Suppressor macrophage treated with lipopolysaccharide for 4 hours (primary cell): ENCODE measurements around the gene ZNF772.
"Not testable (repeated sequence)": the region's sequence is repeated elsewhere in the genome, so short reads cannot be mapped to it uniquely, and the experiment has no call there.

ENCODE experiments used
- DNase-seq: peaks from one replicate; pipeline ENCODE4 v3.0.0-alpha.2; 2020

Gene ZNF772

DNA sequence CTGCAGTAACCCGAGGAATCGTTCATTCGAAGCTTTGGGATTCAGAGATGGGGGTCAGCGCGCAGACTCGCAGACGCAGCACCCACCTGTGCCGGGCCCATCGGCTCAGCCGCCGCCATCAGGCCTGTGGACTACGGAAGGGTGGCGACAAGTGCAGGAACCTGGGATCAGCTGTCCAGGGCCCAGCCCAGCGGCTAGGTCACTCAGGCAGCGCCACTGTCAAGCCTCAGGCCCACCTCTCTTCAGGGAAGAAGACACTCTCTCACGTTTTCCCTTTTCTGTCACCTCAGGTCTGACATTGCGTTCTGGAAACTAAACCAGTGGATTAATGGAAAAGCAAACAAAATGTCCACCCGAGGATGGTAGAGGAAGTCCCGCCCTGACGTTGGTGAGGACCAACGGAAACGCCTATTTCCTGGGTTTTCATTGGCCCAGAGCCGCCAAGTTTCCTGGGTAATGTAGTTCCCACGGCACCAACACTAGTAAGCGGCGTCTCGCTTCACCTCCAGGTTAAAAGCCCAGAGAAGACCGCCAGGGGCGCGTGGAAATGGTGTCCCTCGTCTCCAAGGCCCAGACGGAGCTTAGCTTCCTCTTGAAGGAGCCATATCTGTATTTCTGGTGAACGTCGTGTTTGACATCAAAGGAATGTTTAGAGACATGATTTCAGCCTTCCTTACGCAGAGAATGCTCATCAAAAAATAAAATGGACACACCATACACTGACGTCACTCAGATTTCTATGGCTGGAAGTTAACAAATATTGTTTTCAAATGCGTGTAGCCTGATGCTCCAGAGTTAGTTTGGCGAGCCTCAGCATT, at the start of gene ZNF772:
ZNF772 (minus strand) TSS at position 376 of the 818 bp plus-strand sequence; CDS start at position 119, 257 bp downstream.
- peak; percentile 92 for DNase-seq

DNA sequence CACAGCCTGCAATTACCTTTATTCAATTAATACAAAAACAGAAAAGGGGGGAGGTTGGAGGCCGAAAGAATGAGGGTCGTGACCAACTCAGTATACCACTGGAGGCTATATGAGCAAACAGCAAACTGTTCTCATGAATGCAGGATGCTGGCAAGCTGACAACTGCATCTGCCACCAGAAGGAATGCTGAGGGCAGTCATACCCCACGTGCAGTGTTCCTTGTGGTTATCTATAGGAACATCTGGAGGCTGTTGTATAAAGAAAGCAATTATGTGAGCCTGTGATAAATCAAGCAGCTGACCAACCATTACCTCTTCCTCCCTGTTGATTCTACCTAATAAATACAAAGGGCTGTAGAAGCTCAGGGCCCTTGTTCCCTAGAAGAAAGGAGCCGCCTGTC, 40.7 kb upstream of the ZNF772 start:
- not testable (repeated sequence) for DNase-seq

DNA sequence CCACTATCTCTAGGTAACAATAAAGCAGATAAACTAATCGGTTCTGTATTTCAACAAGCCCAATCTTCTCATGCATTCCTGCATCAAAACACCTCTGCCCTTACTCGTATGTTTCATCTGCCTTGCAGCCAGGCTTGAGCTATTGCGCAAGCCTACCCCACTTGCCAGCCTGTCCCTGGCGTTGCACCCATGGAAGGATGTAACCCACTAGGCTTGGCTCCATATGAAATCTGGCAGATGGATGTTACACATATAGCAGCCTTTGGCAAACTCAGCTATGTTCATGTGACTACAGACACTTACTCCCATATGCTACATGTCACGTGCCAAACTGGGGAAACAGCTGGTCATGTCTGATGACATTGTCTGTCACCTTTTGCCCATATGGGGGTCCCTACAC, 37.9 kb upstream of the ZNF772 start:
- no peak for DNase-seq

DNA sequence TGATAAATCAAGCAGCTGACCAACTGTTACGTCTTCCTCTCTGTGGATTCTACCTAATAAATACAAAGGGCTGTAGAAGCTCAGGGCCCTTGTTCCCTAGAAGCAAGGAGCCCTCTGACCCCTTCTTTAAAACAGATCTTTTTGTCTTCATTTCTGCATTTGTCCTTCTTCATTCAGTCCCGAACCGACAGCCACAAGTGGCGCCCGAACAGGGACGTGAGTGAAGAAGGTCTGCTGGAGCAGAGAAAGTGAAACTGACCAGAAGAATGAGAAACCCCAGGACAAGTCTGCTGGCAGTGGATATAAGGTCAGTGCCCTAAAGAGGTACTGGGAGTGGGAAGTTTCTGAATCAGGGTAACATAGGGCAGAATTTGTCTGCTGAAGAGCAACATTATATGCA, 35.5 kb upstream of the ZNF772 start:
- DNase-seq: no peak

DNA sequence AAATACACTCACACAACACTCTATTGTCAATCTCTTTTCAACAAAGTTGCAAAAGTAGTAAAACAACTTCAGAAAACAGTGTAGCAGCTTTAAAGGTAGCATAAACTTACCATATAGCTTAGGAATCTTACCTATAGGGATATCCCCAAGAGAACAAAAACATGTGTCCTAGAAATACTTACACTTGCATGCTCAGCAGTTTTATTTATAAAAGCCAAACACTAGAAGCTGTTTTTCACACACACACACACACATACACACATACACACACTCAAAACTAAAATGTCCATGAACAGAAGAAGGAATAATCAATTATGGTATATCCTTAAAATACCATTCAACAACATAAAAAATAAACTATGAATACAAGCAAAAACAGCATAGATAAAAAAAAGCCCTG, 34.1 kb upstream of the ZNF772 start:
- DNase-seq: no peak

DNA sequence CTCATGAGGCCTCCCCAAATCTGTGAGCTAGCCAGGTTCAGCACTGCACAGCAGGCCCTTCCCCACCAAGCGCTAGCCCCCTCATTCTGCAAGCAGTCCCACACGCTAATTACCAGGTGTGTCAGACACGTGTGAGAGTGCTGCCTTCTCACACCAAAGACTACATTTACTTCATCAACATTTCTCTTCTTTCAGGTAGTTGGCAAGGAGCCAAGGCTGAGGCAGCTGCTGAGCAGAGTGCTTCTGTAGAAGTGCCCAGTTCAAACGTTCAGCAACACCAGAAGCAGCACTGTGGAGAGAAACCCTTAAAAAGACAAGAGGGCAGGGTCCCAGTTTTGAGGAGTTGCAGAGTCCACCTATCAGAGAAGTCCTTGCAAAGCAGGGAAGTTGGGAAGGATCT, 28.8 kb upstream of the ZNF772 start:
- DNase-seq: no peak

DNA sequence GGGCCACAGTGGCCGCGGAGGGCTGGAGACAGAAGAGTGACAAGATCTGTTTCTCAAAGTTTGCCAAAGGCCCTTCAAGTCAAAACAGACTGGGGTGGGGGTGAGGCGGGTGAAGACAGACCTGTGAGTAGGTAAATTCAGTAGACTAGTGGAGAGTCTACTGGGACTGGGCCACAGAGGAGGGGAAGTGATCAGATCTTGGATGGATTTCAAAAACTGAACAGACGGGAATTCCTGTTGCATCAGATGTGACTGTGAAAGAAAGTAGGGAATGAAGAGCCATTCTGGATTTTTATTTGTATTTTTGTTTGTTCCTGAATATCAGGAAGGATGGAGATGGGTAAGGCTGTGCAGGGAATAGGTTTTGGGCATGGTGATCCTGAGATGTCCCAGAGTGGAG, 23.0 kb upstream of the ZNF772 start:
- DNase-seq: peak; percentile 4

DNA sequence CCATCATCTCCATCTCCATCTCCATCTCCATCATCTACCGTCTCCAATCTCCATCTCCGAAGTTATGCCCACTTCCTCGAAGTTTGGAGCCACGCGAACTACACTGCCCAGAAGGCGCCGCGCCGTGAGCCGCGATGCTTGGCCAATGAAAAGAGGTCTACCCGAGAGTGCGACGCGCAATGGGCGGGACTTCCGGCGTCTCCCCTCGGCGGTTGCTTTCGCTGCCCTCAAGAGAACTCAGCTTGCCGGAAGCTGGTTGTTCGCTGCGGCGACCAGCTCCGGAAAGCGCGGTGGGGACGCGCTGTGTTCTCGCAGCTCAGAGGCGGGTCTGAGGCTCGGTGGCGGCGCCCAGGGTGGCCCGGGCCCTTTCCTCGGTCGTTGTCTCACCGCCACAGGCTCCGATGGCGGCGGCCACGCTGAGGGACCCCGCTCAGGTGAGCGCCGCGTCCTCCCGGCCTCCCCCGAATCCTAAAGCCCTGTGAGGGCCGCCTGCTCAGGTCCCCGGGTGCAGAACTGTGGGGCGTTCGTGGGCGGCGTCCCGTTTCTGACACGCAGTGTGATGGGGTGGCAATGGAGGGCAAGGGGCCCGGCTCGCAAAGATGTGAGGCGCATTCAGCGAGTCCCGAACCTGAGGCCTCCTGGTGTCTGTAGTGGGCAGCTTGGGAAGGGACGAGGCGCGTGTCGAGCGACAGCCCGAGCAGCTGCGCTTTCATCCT, 22.5 kb upstream of the ZNF772 start, which contains the start of gene ZNF773:
ZNF773 (plus strand) TSS at position 259 of the 716 bp plus-strand sequence; CDS start at position 402, 143 bp downstream.
- DNase-seq: peak; percentile 97

DNA sequence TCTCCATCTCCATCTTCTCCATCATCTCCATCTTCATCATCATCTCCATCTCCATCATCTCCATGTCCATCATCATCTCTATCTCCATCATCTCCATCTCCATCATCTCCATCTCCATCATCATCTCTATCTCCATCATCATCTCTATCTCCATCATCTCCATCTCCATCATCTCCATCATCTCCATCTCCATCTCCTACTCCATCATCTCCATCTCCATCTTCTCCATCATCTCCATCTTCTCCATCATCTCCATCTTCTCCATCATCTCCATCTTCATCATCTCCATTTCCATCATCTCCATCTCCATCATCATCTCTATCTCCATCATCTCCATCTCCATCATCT, 21.9 kb upstream of the ZNF772 start:
- not testable (repeated sequence) for DNase-seq

DNA sequence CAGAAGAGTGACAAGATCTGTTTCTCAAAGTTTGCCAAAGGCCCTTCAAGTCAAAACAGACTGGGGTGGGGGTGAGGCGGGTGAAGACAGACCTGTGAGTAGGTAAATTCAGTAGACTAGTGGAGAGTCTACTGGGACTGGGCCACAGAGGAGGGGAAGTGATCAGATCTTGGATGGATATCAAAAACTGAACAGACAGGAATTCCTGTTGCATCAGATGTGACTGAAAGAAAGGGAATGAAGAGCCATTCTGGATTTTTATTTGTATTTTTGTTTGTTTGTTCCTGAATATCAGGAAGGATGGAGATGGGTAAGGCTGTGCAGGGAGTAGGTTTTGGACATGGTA, 10.9 kb upstream of the ZNF772 start:
- DNase-seq: not testable (repeated sequence)

DNA sequence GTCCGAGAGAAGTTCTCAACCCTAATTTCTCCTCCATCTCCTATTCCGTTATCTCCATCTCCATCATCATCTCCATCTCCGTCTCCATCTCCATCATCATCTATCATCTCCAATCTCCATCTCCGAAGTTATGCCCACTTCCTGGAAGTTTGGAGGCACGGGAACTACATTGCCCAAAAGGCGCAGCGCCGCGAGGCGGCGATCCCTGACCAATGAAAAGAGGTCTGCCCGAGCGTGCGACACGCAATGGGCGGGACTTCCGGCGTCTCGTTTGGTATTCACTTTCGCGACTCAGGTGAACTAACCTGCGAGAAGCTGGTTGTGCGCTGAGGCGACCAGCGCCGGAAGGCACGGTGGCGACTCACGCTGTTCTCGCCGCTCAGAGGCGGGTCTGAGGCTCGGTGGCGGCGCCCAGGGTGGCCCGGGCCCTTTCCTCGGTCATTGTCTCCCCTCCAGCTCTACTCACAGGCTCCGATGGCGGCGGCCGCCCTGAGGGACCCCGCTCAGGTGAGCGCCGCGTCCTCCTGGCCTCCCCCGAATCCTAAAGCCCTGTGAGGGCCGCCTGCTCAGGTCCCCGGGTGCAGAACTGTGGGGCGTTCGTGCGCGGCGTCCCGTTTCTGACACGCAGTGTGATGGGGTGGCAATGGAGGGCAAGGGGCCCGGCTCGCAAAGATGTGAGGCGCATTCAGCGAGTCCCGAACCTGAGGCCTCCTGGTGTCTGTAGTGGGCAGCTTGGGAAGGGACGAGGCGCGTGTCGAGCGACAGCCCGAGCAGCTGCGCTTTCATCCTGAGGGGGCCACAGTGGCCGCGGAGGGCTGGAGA, 10.3 kb upstream of the ZNF772 start, which contains the start of gene ZNF419:
ZNF419 (plus strand) TSS at position 274 of the 822 bp plus-strand sequence; CDS start at position 475, 201 bp downstream.
- DNase-seq: peak; percentile 89

DNA sequence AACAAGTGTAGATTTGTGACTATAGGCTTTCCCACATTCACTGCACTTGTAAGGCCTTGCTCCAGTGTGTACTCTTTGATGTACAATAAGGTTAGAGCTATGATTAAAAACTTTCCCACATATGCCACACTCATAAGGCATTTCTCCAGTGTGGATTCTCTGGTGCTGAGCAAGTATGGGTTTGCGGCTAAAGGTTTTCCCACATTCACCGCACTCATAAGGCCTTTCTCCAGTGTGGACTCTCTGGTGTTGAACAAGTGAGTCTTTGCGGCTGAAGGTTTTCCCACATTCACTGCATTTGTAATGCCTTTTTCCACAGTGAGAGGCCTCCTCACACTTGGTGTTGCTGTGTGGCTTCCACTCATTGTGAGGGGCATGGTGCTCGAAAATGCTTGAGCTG, 3.7 kb downstream of the ZNF772 start:
- DNase-seq: no peak

DNA sequence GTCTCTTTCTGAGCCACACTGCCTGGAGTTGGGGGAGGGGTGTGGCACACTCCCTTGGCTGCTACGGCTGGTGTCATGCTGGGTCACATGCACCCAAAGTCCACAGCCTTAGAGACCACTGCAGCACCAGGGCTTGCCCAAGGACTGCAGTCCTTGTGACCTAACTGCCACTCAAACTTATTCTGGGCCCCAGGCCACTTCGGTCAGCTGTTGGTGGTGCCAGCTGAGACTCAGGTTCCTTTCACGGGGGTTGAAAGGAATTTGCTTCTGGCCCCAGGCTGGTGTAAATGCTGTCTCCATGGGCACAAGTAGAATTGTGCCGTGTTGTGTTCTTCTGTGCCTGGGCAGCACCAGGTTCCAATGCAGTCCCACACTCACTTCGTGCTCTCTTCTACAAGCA, 10.9 kb downstream of the ZNF772 start:
- no peak for DNase-seq

DNA sequence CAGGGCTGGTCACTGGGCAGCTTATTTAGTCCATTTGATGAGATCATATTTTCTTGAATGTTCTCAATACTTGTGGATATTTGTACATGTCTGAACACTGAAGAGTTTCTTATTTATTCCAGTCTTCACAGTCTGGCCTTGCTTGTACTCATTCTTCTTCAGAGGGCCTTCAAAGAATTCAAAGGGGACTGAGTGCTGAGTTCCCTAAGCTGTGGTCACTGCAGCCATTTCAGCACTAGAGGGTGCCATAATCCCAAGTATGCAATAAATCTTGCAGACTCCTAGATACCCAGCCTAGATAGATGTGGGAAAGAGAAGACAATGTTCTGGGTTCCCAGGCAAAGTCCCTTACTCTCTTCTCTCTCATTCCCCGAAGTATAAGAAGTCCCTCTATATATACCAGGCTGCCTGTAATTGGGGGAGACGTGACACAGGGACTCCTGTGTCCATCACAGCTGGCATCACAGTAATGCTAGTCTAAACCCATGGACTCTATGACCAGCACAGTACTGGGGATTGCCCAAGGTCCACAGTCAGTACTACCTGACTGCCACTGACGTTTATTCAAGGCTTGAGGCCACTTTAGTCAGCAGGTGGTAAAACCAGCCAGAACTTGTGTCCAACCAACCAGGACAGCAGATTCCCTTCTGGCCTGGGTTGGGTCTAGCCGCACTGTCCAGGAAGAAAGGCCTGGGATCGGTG, 11.5 kb downstream of the ZNF772 start:
- peak; percentile 29 for DNase-seq

DNA sequence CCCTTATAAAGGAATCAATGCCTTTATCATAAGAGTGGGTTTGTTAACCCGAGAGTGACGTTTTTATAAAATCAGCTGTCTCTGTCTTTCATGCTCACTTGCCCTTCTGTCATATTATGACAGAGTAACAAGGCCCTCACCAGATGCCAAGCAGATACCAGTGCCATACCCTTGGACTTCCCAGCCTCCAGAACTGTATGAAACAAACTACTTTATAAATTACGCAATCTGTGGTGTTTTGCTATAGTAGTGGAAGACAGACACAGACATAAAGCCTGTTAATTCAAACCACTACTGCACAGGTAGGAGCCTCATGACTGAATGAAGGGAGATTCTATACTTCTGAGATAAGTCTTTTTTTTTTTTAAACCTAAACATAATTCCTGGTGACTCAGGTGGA, 25.1 kb downstream of the ZNF772 start:
- DNase-seq: no peak

DNA sequence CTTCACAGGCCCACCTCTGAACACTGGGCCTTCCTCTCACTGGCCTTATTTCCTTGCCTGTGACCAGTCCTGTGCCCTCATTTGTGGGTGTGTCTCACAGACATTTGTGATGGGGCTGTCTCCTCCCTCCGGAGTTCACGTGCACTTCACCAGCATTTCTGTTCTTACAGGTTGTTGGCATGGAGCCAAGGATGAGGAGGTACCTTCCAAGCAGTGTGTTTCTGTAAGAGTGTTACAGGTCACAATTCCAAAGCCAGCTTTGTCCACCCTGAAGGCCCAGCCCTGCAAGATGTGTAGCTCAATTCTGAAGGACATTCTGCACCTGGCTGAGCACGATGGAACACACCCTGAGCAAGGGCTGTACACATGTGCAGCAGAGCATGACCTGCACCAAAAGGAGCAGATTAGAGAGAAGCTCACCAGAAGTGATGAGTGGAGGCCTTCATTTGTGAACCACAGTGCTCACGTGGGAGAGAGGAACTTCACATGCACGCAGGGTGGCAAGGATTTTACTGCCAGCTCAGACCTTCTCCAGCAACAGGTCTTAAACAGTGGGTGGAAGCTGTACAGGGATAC, 34.2 kb downstream of the ZNF772 start:
- no peak for DNase-seq

DNA sequence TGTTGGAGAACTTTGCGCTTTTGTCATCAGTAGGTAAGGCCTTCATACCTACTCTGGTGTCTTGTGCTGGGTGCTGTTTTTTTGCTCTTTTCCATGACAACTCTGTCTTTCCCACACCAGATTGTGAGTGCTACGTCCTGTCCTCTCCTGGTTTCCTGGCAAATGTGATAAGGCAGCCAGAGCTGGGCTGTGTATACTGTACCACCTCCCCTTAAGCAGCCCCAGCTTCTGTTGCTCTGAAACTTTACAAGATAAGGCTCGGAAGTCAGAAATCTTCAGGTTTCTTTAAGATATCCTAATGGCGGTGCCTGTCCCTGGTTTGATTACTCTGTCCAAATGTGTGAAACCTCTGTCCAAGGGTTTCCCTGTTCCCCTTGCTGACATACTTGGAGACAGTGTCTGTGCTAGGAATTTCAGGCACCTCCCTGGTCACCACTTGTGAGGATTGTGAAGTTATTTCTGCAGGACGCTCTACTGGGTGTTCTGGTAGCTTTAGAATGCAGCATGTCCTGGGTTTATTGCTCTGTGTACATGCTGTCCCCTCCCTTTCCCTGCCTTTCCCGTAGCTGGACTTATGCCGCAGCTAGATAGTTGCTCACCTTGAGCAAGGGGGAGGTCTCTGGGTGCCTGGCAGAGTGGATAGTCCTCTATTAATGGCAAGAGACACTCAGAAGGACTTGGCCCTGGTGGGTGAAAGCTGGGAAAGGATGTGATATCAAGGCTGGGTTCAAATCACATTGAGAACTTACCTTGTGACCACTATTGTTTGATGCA, 35.2 kb downstream of the ZNF772 start:
- no peak for DNase-seq

DNA sequence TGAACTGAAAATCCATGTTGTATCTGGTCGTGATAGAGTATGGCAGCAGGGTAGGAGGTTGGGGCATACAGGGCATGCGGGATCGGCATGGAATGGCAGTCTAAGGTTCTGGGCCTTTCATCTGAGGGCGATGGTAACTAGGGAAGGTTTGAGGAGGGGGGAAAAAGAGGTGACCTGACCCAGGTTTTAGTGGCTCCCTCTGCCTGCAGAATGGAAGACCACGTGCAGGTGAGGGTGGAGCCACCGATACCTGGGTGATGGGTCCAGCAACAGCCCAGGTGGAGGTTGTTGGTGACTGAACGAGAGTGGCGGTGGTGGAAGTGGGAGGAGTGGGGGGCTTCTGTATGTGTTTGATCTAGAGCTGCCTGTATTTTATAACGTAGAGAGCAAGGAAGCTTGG, 38.4 kb downstream of the ZNF772 start:
- DNase-seq: no peak

DNA sequence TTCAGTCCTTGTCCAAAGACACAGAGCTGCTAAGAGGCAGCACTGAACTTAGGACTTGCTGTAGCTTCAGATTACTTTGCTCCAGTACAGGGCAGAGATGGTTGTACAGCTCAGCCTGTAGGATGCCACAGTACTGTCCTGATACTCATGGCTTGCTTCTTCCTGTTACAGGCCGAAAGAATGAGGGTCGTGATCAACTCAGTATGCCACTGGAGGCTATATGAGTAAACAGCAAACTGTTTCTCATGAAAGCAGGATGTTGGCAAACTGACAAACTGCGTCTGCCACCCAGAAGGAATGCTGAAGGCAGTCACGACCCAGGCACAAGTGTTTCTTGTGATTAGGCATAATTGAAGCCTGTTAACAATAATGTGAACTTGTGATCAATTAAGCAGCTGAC, 39.4 kb downstream of the ZNF772 start:
- no peak for DNase-seq

DNA sequence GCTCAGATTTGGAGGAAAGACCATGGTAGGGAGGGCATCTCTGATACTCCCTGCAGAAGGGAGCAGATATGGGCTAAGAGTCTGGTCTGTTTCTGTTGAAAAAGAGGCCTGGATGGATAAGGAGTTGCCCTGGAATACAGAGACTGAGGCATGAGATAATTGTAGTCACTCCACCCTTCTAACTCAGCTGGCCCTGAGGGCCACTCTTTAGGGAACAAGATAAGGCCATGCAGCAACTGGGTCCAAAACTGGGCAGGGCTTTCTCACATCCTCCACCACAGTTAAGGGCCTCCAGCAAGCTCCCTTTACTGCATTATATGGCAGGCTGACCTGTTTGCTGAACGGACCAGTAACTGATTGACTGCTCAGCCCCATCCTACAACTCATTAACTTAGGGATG, 40.9 kb downstream of the ZNF772 start:
- DNase-seq: no peak
